GM19372 (cell line): ENCODE data around the gene PFN1.

Experiments used
- ATAC-seq: cut with Tn5 transposase; IDR thresholded peaks from one replicate; pipeline ENCODE4 v1.9.1; 2021; ENCODE audit warnings: mild to moderate bottlenecking, low read depth, moderate library complexity; ENCODE audit not compliant: unreplicated experiment

The PFN1 gene

DNA sequence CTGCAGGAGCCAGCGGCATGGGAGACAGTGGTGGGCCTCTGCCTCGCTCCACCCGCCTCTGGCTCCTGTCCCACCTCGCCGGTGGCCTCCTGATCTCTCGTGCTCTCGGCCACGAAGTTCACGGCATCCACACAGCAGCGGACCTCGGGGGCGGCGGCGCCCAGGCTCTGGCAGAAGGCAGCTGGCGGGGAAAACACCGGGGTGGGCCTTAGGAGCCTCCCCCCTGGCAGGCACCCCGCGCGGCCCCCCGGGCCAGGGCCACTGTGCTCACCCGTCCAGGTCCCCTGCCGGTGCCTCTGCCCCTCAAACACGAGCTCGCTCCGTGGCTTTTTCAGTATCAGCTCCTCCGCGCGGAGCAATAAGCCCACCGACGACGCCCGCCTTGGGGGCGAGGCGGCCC lies 49.4 kb downstream of the PFN1 start:
- ATAC-seq = no peak

DNA sequence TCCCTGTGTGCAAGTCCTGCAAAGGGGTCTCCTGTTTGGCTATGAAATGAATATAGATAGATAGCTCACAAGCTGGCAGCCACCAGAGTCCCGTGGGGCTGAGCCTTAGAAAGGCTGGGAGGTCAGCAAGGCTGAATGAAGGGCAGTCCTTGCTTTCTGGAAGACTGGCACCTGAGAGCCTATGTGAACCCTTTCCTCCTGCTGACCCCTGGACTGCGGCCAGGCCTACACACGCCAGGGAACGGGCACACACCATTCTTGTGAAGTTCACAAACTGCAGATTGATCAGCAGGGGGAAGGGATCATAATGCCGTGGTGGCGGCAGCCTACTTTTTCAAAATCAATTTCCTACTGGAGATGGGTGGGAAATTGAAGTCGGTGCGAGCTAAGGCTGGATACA lies 50.0 kb downstream of the PFN1 start:
- no peak for ATAC-seq

GRCh38 chr17:4897785-4898184 lies 50.5 kb downstream of the PFN1 start:
- ATAC-seq = no peak

DNA sequence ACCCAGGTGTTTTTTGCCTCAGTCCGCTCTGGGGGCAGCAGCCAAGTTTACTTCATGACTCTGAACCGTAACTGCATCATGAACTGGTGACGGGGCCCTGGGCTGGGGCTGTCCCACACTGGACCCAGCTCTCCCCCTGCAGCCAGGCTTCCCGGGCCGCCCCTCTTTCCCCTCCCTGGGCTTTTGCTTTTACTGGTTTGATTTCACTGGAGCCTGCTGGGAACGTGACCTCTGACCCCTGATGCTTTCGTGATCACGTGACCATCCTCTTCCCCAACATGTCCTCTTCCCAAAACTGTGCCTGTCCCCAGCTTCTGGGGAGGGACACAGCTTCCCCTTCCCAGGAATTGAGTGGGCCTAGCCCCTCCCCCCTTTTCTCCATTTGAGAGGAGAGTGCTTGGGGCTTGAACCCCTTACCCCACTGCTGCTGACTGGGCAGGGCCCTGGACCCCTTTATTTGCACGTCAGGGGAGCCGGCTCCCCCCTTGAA lies 51.1 kb downstream of the PFN1 start:
- ATAC-seq = no peak

GRCh38 chr17:4896332-4897197 lies 51.8 kb downstream of the PFN1 start:
- ATAC-seq = no peak

- no peak for ATAC-seq
Measured at GRCh38 chr17:4895657-4896331, 52.5 kb downstream of the PFN1 start.
